HepG2 (cell line): Measurements from ENCODE around the gene SKIDA1. TPM values are rescaled to one million over a fixed set of nuclear protein-coding genes. Genes with fewer than 3 reads are reported as not detected.
A peak's percentile ranks its signal among the peaks of the same experiment; 100 is the strongest.

Experiments used
- IRX3 ChIP-seq: sonication (generic); formaldehyde crosslinking; IDR thresholded peaks from 2 replicates; pipeline ENCODE4 v1.8.1; 2023; ENCODE audit warnings: mild to moderate bottlenecking, low read depth, missing genetic modification reagents, borderline replicate concordance
- KLF9 ChIP-seq: IDR thresholded peaks from 2 replicates; pipeline ENCODE4 v1.6.1; 2016; ENCODE audit warnings: low read depth
- MAZ ChIP-seq, 2 experiments: sonication (generic) in 1 of 2; formaldehyde crosslinking in 1 of 2; IDR thresholded peaks; 2 replicates each; pipeline versions ENCODE4 v1.5.0 to v1.6.1; 2012 to 2020; ENCODE audit warnings: low read depth in 2 of 2, mild to moderate bottlenecking in 2 of 2, borderline replicate concordance in 1 of 2, improper control_type of control experiment in 1 of 2, low read length in 1 of 2, missing genetic modification reagents in 1 of 2, moderate library complexity in 1 of 2
- NCOR1 ChIP-seq: fragments of 200-600 bp; sonication (generic); IDR thresholded peaks from 2 replicates; pipeline ENCODE4 v1.7.0; 2017; ENCODE audit warnings: antibody characterized with exemption, low read length, borderline replicate concordance
- NR0B2 ChIP-seq: sonication (generic); formaldehyde crosslinking; IDR thresholded peaks from 2 replicates; pipeline ENCODE4 v1.4.0; 2020; ENCODE audit warnings: mild to moderate bottlenecking, missing genetic modification reagents
- PHF20 ChIP-seq: sonication (generic); formaldehyde crosslinking; IDR thresholded peaks from 2 replicates; pipeline ENCODE4 v1.5.0; 2020; ENCODE audit warnings: mild to moderate bottlenecking, missing genetic modification reagents
- RAD51 ChIP-seq: fragments of 450-650 bp; IDR thresholded peaks from 2 replicates; pipeline ENCODE4 v1.6.1; 2016; ENCODE audit warnings: borderline replicate concordance
- ZNF383 ChIP-seq: sonication (generic); formaldehyde crosslinking; IDR thresholded peaks from 2 replicates; pipeline ENCODE4 v1.4.0; 2020; ENCODE audit warnings: missing genetic modification reagents, mild to moderate bottlenecking, borderline replicate concordance
- ZNF501 ChIP-seq: sonication (generic); formaldehyde crosslinking; IDR thresholded peaks from 2 replicates; pipeline ENCODE4 v1.5.1; 2020; ENCODE audit warnings: mild to moderate bottlenecking, moderate library complexity, missing genetic modification reagents
- ZNF547 ChIP-seq: sonication (generic); formaldehyde crosslinking; IDR thresholded peaks from 2 replicates; pipeline ENCODE4 v1.5.1; 2020; ENCODE audit warnings: mild to moderate bottlenecking, missing genetic modification reagents
- ZNF567 ChIP-seq: sonication (generic); formaldehyde crosslinking; IDR thresholded peaks from 2 replicates; pipeline ENCODE4 v1.8.1; 2023; ENCODE audit warnings: mild to moderate bottlenecking, missing genetic modification reagents, borderline replicate concordance
- ZNF639 ChIP-seq: conservative IDR thresholded peaks from 2 replicates; pipeline ENCODE4 v1.6.1; 2018; ENCODE audit warnings: missing genetic modification reagents
- ZNF879 ChIP-seq: sonication (generic); formaldehyde crosslinking; IDR thresholded peaks from 2 replicates; pipeline ENCODE4 v1.8.1; 2023; ENCODE audit warnings: missing genetic modification reagents
- ZSCAN20 ChIP-seq: sonication (generic); formaldehyde crosslinking; IDR thresholded peaks from 2 replicates; pipeline ENCODE4 v1.4.0; 2020; ENCODE audit warnings: missing genetic modification reagents, mild to moderate bottlenecking, borderline replicate concordance
- polyA plus RNA-seq, 8 experiments: library from polyadenylated mRNA; depleted of rRNA in 3 of 8; stranded (reverse) in 7 of 8; unstranded in 1 of 8; fragments of >200 nt; fragmentation: Illumina TruSeq in 4 of 8; extraction: Trizol in 4 of 8; gene quantifications; 2 replicates each; pipeline versions ENCODE4 v1.2.1 to v1.2.3, GENCODE V29; 2011 to 2016; ENCODE audit warnings: low read depth in 4 of 8, missing spikeins in 1 of 8, mixed read lengths in 1 of 8; ENCODE audit not compliant: insufficient read depth in 1 of 8
- total RNA-seq, 5 experiments: library from RNA; depleted of rRNA; stranded (reverse); fragments of >200 nt; fragmentation: Illumina TruSeq; extraction: Trizol; gene quantifications; 2 replicates each; pipeline ENCODE4 v1.2.3, GENCODE V29; 2016; ENCODE audit warnings: low read depth in 1 of 5
- TF ChIP-seq, protein P1 (sequence below): sonication (generic); formaldehyde crosslinking; IDR thresholded peaks from 2 replicates; pipeline ENCODE4 v1.5.1; 2020; ENCODE audit warnings: missing genetic modification reagents, mild to moderate bottlenecking, borderline replicate concordance
- TF ChIP-seq, protein P2 (sequence below): IDR thresholded peaks from 2 replicates; pipeline ENCODE4 v1.6.1; 2016; ENCODE audit warnings: missing biosample characterization, missing genetic modification reagents, low read depth
- TF ChIP-seq, protein P3 (sequence below): sonication (generic); formaldehyde crosslinking; IDR thresholded peaks from 2 replicates; pipeline ENCODE4 v1.5.0; 2020; ENCODE audit warnings: missing genetic modification reagents

The SKIDA1 gene
- total and polyA plus RNA-seq, 2 of the 13 experiments (the other 11 are each of a cell fraction or from before 2014, with no cell fraction given), result 0.73 to 1.5 TPM

DNA sequence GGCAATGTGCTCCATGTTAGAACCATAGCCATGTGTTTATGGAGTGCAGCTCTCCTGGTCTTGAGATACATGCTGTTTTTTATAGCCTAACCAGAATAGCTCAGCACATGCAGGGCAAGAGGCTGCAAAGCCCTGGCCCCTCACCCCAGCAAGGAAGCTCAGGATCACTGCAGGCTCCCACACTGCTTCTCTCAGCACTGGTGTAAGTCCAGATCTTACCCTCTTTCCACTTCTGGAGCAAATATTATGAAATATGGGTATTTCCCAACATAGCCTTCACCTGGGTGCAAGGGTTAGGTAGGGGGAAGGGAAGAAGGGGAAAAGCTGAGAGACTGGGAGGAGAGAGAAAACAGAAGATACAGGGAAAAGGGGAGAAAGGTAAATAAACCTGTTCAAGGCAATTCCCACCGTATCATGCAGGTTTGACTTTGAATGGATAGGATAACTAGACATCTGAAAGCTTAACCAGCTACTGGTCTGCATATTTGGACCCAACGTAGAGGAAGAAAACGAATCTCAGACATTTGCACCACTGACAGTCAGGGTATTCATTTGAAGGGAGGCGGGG lies 19.7 kb downstream of the SKIDA1 start (continued):
- TF ChIP-seq, protein P1, sequence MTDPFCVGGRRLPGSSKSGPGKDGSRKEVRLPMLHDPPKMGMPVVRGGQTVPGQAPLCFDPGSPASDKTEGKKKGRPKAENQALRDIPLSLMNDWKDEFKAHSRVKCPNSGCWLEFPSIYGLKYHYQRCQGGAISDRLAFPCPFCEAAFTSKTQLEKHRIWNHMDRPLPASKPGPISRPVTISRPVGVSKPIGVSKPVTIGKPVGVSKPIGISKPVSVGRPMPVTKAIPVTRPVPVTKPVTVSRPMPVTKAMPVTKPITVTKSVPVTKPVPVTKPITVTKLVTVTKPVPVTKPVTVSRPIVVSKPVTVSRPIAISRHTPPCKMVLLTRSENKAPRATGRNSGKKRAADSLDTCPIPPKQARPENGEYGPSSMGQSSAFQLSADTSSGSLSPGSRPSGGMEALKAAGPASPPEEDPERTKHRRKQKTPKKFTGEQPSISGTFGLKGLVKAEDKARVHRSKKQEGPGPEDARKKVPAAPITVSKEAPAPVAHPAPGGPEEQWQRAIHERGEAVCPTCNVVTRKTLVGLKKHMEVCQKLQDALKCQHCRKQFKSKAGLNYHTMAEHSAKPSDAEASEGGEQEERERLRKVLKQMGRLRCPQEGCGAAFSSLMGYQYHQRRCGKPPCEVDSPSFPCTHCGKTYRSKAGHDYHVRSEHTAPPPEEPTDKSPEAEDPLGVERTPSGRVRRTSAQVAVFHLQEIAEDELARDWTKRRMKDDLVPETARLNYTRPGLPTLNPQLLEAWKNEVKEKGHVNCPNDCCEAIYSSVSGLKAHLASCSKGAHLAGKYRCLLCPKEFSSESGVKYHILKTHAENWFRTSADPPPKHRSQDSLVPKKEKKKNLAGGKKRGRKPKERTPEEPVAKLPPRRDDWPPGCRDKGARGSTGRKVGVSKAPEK, result peak; percentile 99
- TF ChIP-seq, protein P2, sequence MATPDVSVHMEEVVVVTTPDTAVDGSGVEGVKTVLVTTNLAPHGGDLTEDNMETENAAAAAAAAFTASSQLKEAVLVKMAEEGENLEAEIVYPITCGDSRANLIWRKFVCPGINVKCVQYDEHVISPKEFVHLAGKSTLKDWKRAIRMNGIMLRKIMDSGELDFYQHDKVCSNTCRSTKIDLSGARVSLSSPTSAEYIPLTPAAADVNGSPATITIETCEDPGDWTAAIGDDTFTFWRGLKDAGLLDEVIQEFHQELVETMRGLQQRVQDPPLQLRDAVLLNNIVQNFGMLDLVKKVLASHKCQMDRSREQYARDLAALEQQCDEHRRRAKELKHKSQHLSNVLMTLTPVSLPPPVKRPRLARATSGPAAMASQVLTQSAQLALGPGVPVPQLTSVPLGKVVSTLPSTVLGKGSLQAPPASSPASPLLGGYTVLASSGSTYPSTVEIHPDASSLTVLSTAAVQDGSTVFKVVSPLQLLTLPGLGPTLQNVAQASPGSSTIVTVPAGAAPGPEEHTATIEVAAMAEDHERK (CRISPR knock-in tag), result peak; percentile 43; the same call in 1 of the 2 replicates
- TF ChIP-seq ZNF879 (CRISPR knock-in tag) (peak; percentile 73; the same call in 1 of the 2 replicates), ZNF383 (no peak), MAZ (IDR thresholded peaks at IDR 0.05; ENCODE audit: borderline replicate concordance, low read depth, low read length) (no peak), MAZ (CRISPR knock-in tag; IDR thresholded peaks at IDR 0.05; ENCODE audit: low read depth) (peak; percentile 87), KLF9 (CRISPR knock-in tag) (peak; percentile 78; the same call in 1 of the 2 replicates), PHF20 (CRISPR knock-in tag) (no peak), ZNF547 (CRISPR knock-in tag) (no peak; the same call in 1 of the 2 replicates), ZSCAN20 (no peak), ZNF567 (CRISPR knock-in tag) (peak; percentile 83; the same call in 1 of the 2 replicates), ZNF501 (CRISPR knock-in tag) (peak; percentile 51; the same call in 1 of the 2 replicates), NR0B2 (CRISPR knock-in tag) (no peak), IRX3 (CRISPR knock-in tag) (peak; percentile 80; the same call in 1 of the 2 replicates), RAD51 (no peak), NCOR1 (peak; percentile 98), ZNF639 (CRISPR knock-in tag) (peak; percentile 77; the same call in 1 of the 2 replicates)
- TF ChIP-seq, protein P3, sequence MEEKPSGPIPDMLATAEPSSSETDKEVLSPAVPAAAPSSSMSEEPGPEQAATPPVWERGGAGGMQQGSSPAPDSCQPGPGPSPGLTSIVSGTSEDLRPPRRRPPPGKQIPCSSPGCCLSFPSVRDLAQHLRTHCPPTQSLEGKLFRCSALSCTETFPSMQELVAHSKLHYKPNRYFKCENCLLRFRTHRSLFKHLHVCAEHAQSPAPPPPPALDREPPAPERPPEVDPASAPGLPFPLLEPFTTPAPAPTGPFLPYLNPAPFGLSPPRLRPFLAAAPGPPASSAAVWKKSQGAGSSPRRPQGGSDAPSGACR (CRISPR knock-in tag), result peak; percentile 62; the same call in 1 of the 2 replicates
